NCI-H524 (cell line): Measurements from ENCODE around the gene CORO7.

Source experiments
- DNase-seq, 2 experiments: peaks; one replicate each; lab custom pipeline; 2025; lab: John Stamatoyannopoulos, UW

The CORO7 gene

DNA sequence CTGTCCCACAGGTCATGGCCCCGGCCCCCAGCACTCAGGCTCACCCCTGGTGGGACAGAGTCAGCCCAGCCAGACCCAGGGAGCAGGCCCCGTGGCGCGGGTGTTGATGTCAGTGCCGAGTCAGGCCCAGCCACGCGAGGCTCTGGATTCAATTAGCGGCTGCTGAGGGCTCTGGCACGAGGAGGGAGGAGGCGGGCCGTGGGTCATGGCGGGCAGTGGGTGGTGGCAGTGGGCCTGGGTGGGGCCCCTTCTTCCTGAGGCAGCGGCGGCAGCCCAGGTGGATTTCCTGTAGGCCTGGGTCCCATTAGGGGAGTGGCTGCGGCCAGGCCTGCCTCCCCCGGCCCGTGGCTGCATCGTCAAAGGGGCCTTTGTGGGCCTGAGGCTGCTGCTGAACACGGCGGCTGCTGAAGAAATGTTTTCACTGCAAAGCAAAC is 31.9 kb downstream of the CORO7 start:
- DNase-seq = no peak

DNA sequence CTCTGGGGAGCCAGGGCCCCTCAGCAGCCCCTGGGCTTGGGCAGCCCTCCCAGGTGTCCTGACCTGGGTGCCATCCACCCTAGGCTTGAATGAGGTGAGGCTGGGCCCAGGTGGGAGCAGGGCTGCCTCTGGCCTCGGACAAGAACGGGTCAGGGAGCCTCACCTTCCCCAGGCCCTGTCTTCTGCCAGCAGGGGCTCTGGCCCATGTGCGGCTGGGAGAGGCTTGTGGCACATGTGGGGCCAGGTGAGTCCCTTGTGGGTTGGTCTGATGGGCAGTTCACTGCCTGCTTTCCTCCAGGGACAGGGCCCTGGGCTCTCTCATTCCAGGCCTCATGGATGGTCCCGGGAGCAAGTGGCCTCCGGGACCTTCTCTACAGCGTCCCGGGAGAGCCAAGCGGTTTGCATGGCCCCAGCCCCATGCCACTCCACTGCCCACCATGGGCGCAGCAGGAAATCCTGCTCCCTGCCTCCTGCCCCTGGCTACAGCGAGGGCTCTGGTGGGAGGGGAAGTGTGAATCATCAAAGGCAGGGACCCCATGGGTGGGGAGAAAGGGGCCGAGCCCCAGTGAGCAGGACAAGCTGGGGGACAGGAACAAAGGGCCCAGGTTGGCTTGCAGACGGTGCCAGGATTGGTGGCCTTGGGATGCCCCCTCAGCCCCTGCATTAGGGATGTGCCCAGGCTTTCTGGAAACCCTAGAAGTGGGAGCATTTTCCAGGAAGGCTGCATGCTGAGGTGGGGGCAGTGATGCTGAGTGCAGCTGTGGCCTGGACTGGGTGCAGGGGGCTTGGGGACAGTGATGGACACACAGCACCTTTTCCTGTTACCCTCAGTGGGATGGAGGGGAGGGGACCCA is 32.6 kb downstream of the CORO7 start:
- no peak for DNase-seq

DNA sequence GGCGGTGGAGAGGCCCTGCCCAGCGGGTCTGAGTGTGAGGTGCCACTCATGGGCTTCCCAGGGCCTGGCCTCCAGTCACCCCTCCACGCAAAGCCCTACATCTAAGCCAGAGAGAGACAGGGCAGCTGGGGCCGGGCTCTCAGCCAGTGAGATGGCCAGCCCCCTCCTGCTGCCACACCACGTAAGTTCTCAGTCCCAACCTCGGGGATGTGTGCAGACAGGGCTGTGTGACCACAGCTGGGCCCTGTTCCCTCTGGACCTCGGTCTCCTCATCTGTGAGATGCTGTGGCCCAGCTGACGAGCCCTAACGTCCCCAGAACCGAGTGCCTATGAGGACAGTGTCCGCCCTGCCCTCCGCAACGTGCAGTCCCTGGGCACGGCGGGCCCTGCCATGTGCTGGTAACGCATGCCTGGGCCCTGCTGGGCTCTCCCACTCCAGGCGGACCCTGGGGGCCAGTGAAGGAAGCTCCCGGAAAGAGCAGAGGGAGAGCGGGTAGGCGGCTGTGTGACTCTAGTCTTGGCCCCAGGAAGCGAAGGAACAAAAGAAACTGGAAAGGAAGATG is 33.5 kb downstream of the CORO7 start:
- DNase-seq = no peak

DNA sequence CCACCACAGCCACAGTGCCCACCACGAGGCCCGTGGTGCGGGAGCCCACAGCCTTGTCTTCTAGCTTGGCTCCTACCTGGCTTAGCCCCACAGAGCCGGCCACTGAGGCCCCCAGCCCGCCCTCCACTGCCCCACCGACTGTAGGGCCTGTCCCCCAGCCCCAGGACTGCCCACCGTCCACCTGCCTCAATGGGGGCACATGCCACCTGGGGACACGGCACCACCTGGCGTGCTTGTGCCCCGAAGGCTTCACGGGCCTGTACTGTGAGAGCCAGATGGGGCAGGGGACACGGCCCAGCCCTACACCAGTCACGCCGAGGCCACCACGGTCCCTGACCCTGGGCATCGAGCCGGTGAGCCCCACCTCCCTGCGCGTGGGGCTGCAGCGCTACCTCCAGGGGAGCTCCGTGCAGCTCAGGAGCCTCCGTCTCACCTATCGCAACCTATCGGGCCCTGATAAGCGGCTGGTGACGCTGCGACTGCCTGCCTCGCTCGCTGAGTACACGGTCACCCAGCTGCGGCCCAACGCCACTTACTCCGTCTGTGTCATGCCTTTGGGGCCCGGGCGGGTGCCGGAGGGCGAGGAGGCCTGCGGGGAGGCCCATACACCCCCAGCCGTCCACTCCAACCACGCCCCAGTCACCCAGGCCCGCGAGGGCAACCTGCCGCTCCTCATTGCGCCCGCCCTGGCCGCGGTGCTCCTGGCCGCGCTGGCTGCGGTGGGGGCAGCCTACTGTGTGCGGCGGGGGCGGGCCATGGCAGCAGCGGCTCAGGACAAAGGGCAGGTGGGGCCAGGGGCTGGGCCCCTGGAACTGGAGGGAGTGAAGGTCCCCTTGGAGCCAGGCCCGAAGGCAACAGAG is 34.2 kb downstream of the CORO7 start:
- DNase-seq = no peak

DNA sequence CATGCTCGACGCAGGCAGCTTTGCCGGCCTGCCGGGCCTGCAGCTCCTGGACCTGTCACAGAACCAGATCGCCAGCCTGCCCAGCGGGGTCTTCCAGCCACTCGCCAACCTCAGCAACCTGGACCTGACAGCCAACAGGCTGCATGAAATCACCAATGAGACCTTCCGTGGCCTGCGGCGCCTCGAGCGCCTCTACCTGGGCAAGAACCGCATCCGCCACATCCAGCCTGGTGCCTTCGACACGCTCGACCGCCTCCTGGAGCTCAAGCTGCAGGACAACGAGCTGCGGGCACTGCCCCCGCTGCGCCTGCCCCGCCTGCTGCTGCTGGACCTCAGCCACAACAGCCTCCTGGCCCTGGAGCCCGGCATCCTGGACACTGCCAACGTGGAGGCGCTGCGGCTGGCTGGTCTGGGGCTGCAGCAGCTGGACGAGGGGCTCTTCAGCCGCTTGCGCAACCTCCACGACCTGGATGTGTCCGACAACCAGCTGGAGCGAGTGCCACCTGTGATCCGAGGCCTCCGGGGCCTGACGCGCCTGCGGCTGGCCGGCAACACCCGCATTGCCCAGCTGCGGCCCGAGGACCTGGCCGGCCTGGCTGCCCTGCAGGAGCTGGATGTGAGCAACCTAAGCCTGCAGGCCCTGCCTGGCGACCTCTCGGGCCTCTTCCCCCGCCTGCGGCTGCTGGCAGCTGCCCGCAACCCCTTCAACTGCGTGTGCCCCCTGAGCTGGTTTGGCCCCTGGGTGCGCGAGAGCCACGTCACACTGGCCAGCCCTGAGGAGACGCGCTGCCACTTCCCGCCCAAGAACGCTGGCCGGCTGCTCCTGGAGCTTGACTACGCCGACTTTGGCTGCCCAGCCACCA is 35.1 kb downstream of the CORO7 start:
- no peak for DNase-seq

DNA sequence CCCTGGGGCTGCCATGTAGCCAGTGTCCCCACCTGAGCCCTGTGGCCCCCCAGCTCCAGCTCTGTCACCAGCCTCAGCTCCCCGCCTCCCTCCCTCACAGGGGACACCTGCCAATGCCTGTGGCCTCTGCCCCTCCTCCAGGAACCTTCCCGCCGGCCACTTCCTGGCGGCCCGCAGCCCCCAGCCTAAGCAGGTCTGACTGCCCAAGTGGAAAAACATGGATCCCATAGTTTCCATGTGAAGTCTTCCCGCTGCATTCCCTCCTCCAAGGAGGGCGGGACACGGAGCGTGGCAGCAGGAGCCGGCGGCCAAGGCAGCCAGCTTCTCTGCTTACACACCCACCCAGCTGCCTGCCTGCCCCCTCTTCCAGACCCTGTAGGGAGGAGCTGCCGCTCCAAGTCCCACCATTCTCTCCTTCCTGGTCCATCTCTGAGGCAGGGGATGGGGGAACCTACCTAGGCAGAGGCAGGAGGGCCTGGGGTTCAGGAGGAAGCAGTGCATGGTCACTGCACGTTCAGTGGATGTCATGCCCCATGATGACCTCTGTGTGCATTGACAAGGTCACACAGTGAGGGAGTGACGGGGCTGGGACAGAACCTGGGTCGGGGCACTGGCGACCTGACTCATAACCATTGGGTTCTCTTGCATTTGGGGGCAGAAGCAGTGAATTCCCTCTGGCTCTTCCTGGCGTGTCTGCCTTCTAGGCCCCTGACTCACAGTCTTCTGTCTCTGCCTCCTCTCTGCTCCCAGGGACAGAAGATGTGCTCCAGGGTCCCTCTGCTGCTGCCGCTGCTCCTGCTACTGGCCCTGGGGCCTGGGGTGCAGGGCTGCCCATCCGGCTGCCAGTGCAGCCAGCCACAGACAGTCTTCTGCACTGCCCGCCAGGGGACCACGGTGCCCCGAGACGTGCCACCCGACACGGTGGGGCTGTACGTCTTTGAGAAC is 36.0 kb downstream of the CORO7 start:
- no peak for DNase-seq

DNA sequence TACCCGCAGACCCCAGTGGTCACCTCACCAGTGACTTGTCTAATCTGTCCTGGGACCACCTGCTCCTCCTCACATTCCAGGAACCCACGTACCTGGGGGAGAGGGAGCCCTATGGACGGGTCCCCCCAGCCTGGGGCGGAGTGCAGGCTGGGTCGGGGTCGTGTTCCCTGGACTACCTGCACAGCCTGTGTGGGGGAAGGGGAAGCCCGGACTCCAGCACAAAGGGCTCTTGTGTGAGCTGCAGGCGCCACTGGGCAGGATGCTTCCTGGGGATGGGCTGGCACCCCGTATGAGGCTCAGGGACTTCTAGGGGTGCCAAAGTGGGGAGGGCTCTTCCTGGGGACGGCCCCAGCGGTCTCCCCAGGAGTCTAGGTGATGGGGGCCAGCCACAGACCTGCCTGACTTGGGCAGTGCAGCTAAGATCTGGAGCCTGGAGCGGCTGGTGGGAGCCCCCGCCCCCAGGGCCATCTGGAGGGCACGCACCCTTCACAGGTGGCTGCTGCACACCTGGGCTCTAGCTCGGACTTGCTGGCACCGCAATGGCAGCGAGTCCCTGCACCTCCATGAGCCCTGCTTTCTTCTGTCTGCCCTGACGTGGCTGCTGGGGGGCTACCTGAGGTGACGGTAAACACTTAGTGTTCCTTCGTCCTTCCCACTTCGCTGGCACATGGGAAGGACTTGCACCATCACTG is 37.3 kb downstream of the CORO7 start:
- DNase-seq = no peak

DNA sequence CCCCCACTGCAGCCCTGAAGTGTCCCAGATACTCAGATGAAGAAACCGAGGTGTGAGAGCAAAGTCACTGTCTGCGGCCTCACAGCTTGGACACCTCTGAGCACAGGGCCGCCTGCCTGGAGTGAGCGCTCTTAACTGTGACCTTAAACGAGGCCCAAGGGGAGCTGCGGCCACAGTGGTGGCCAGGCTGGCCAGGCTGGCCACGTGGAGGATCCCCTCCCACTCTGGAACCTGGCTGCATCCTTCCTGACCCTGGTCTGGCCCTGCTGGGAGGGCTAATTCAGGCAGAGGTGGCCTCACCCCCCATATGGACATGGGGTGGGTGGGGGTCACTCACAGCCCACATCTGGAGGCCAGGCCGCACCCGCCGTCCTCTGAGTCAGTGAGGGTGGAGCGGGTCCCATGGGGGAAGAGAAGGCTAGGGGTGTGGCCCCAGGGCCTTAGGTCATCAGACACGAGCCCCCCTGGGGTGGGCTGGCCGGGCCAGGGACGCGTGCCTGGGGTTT is 38.2 kb downstream of the CORO7 start:
- no peak for DNase-seq

DNA sequence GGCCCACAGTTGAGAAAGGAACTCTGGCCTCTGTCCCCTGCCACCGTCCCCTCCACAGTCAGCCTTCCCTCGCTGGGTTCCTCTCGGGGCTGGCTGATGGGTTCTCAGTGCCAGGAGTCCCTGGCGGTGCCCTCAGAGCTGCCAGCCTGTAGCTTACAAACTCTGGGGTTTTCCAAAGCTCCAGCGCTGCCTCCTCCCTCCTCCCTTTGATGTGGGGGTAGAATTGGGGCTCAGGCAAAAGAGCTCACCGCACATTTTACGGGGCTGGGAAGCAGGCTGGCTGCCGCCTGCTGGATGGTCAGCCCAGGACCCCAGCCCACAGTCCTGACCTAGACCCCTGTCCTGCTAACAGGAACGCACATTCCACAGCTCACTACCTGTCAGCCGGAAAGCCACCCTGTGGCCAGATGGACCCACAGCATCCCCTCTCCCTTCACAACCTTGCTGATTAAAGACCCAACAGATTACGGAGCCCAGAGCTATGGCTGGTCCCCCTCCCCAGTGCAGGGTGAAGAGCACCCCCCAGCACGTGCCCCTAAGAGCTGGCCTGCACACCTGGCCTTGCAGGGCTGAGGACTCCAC is 38.7 kb downstream of the CORO7 start:
- DNase-seq = no peak

DNA sequence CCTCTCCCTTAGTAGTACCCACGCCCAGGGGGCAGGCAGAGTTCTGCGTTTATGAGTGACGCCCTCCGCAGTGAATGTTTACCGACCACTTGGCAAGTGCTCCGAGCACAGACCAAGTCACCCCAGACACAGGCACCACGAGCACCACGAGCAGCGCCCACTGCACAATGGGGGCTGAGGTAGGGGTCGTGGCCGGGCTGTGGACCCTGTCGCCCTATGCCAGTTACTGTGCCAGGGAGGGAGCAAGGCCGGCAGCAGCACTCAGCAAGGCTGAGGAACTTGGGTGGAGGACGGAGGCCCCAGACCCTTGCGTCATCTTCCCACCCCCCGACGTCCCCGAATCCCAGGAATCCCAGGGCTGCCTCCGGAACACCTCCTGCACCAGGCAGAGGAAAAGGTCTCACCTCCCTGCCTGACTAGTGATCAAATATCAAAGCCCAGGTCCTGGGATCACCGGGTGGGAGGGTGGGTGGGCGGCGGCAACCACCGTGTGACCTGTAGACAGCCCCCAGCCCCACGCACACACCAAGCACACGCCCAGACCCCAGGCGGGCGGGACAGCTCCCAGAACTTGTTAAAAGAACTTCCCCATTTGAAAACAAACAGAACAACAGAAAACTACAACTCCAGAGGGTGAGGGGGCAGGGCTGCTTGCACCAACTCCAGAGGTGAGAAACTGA is 39.4 kb downstream of the CORO7 start:
- no peak for DNase-seq

DNA sequence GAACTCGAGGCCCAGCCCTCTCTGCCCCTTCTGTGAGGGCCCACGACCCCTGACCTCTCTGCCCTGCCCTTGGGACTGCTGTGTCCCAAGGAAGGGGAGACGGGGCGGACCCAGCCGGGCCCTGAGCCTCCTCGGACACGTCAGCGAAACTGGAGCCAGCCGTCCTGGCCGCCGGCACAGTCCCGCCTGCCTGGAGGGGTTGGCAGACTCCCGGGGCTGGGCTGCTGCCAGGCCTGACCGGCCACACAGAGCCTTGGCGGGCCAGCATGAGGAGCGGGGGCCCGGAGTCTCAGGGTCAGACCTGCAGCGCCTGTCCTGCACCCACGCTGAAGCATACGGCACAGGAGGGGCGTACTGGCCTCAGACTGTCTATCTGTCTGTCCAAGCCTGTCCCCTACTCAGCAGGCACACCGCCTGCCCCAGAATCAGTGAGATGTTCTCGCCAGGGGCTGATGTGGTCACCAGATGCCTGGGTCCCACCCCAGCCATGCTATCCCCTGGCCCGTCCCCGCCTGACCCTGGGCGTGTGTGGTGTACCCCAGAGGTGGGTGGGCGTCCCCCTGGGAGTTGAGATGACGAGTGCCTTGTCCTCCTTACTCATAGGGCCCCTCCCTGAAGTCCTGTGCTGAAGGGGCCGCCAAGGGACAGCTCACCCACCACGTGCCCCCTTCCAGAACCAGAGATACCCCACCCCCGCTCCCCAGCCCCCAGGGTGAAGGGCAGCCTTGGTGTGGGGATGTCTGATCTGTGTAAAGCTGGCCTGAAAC is 40.1 kb downstream of the CORO7 start:
- no peak for DNase-seq

DNA sequence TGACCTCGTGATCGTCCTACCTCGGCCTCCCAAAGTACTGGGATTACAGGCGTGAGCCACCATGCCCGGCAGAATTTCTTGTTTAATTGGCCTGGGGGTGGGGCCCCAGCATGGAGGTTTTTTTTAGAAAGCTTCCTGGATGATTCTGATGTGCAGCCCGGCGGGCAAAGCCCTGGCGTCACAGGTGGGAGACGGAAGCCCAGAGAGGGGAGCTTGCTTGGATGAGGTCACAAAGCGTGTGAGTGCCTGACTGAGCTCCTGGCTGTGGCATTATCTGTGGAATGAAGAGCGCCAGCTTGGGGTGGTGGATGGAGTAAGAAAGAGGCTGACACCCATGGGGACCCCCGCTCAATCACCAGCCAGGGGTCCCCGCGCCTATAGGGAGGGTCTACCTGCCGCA is 40.7 kb downstream of the CORO7 start:
- DNase-seq = no peak

DNA sequence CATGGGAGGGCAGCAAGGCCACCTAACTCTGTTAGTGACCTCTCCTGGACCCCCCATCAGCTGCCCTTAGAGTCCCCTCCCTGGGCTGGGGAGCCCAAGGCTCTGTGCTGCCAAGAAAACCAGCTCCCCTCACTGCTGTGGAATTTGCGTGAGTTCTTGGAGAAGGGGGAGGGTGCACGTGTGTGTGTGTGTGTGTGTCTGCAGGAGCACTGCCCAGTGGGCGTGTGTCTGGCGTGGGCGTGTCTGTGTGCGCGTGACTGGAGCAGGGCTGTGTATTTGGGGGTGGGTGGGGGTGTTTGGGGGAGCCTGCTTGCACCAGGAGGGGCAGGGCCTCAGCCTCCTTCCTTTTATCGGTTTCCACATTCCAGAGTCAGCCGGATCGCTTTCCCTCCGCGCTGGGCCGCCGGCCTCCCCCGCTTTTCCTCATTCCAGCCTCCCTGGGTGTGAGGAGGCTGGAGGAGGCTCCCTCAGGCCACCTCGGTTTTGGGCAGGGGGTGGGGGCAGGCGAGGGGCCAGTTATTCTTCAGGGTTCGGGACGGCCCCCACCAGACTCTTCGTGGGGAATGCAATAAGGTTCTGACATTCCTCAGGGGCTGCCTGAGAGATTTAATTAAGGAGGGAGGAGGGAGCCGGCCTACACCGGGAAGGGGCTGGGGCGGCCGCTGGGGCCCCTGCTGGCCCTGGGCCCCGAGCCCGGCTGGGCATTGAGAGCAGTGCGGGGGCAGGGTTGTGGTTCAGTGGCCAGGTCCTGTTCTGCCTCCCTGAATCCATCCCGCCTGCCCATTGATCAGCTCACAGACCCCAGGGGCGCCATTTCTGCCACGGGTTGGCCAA is 42.3 kb downstream of the CORO7 start:
- DNase-seq = no peak

DNA sequence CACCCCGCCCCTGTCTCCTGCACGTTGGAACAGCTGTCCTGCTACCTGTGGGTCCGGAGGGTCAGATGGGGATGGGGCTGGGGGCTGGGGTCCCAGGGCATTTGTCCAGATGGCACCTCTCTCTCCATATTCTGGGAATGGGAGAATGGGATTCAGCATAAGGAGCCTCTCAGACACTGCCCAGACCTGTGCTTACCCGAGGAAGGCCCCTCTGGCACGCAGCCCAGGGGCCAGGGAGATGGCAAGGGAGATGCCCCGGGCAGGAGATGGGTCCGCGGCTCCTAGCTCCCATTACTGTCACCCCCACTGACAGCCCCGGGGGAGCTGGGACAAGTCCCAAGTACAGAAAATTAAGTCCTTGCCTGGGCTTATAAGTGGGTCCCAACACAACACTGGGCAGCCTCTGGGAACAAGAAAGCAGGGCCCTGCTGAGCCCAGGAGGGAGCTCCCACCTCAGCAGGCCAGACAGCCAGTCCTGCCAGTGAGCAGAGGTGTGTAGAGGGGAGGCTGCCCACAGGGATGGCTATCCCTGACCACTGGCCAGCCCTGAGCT is 43.0 kb downstream of the CORO7 start:
- DNase-seq = peak in 1 of 2 experiments; percentile 56

DNA sequence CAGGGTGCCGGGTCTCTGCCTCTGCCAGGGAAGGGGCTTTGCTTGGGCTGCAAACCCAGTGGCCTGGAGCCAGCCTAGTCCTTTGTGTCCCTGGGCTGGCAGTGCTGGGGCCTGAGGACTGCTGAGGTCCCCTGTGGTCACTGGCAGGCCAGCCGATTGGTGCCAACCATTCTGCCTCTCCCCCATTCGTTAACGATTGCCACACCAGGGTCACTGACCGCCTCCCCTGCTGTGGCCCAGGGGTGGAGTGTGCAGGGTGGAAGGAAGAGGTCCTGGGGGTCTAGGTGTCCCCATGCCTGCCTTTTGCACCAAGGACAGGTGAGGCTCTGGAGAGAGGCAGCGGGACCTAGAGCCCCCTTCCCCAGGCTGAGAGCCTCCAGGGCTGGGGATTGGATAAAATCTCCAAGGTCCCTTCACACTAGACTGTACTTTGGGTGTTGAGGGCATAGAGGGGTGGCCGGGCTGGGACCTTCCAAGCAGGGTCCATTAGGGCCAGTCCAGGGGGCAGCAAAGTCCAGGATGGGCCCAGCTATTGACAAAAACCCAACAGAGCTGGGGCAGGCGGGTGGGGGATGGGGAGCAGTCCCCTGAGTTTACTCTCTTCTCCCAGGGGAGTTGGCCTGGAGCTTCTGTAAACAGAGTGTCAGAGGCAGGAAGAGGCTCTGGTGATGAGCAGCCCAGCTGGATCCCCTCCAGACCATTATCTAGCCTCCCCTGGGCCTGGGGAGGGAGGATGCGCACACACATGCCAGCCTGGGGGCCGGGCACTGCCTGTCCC is 43.6 kb downstream of the CORO7 start:
- peak in 1 of 2 experiments; percentile 56 for DNase-seq

DNA sequence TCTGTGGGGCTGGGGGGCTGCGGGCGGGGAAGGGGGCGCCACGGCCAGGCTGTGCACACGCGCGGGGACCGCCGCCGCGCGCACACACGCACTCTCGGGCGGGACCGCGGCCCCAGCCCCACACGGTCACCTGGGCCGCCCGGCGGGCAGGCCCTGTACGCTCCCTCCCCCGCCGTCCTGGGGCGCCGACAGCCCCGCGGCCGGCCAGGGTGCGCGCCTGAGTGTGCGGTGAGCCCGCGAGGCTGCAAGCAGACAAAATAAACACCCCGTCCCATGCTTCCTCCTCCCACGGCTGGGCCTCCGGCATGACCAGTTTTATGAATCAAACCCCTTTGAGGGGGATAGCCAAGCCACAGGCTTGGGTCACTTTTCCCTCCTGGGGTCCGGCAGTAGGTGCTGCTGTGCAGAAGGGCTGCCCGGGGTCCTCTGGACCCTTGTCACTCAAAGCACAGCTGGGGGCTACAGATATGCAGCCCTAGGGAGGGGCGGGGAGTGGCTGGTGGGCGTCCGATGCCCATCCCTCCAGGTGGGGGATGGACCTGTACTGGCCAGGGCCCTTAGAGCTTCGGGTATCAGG is 44.3 kb downstream of the CORO7 start:
- DNase-seq = no peak
